Activated gamma-delta T cell treated with Interleukin-2 at 50 U/mL for 16 hours (primary cell): ENCODE results near the gene DGKB.

Experiments used
- DNase-seq: peaks from one replicate; pipeline ENCODE4 v3.0.0-alpha.2; 2020

Gene DGKB

DNA sequence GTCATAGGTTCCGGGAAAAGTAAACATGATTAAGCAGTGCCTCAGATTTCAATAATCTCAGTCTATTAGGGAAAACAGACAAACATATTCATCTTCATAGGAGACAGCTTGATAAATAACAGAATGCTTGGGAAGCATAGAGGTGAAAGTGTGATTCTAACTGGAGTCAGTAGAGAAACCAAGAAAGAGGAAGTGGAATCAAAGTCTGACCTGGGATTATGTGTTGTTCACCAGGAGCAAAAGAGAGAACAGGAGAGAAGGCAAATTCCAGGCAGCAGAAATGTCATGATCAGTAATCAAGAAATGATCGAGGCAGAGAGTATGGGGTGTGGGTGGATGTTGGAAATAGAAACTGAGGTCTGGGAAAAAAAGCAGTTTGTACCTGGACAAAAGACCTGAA is 43.7 kb downstream of the DGKB start:
- DNase-seq: no peak

DNA sequence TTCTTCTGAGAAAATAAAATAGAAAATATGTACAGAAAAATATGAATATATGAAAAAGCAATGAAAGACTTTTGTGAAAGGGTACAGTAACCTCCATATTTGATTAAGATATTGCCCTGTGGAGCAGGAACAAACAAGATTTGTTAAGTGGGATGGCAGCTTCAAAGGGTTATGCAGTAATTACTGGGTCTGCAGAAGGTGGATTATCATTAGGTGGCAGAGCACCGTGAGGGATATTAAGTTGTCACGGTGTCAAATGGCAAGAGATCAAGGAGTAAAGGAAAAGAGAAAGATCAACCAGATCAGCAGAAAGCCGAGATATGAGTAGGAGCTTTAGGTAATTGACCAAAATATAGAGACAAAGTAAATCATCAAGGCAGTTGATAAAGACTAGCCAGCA is 44.1 kb downstream of the DGKB start:
- no peak for DNase-seq

DNA sequence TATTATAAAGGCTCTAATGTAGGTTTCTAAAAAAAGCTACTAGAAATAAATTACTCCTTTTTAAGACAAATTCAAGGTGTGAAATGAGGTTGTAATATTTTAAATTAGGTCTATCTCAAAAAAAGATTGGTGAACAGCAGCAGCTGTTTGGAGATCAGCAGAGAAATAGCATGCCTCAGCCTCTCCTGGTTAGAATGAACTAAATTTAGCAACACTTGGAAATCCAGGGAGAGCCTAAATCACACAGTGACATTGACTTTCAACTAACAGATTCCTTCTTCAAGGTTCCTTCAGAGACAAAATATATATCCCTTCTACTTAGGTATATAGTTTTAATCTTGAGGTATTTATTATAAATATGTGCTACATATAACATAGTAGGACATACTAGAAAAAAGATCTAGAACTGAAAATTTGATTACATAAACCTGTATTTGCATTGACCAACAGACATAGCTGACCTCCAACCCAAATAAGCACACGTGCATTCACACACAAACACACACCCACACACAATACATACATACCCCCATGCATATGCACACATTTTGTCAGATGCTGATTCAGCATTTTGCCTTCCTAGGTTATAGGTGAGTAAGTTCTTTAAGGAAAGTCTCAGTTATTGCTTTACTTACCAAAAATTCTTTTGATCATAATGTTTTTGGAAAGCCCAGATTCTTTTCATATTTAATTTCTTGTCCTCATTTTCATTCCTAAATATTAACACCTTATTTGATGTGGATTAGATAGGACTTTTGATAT is 47.3 kb downstream of the DGKB start:
- DNase-seq: no peak

DNA sequence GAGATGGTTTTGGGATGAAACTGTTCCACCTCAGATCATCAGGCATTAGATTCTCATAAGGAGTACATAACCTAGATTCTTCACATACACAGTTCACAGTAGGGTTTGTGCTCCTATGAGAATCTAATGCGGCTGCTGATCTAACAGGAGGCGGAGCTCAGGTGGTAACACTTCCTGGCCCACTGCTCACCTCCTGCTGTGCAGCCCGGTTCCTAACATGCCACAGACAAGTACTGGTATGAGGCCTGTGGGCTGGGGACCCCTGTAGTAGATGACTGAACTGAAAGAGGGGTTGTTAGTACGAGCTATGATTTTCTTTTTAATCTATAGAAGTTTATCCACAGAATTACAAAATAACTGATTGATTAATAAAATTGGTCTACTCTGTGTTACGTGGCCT is 48.1 kb downstream of the DGKB start:
- DNase-seq: no peak

DNA sequence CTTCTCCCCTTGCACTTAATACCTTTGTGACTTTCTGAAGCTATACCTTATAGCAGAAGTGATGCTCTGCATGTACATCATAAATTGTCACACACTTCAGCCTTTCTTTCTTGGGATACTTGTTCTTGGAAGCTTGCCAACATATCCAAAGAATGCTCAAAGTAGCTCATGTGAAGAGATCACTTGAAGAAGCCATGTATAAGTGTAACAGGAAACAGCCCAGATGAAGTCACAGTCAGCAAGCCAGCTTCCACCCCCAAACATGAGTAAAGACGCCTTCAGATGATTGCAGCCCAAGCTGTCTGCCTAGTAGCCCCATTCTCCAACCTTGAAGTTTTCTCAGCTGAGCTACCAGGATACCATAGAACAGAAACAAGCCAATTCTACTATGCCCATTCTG is 50.9 kb downstream of the DGKB start:
- no peak for DNase-seq

DNA sequence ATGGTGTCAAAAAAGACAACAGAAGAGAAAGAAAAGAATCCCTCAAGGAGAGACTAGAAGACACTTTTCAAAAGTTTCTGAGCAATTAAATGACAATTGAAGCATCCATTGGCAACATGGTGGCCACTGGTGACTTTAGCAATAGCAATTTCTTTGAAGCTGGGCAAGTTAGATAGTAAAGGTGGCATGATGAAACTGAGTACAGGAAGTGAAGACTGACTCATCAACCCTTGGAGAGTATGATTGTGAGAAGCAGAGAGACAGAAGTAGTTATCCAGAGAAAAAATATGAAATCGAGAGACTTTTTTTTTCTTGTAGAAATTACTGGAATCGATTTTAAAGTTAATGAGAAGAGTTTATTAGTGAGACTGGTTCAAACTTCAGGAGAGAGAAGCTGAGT is 52.5 kb downstream of the DGKB start:
- DNase-seq: no peak

DNA sequence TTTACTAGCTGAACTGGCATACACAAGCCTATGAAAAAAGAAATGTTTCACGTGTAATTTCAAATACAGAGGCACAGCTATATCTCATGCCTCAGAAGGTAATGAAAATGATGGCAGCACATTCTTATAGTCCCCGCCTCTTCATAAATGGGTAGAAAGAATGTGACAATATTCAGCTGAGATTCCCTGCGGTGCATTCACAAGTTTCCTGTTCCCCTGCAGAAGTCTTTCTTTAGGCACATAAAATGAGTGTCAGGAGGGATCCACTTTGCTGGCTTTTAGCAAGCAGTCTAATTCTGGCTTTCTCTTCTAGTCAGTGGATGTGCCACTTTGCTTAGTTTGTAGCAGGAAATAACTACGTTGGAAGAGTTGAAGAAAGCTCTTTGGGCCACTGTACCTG is 56.1 kb downstream of the DGKB start:
- DNase-seq: no peak

DNA sequence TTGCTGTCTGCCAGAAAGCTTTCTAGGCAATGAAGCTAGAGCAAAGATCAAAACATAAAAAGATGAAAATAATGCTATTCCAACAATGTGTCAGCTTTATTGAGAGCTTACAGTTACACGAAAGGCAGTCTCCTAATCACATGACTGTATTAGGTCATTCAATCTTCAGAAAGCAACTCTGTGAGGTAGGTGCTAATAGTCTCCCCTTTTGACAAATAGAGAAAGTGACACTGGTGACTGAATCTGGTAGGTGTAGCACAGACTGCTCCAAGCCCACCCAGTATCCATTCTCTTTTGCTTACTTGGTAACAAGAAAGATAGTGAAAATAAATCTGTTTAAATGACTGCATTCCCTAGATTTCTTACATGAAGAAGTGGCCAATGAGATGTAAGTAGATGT is 58.8 kb downstream of the DGKB start:
- no peak for DNase-seq

DNA sequence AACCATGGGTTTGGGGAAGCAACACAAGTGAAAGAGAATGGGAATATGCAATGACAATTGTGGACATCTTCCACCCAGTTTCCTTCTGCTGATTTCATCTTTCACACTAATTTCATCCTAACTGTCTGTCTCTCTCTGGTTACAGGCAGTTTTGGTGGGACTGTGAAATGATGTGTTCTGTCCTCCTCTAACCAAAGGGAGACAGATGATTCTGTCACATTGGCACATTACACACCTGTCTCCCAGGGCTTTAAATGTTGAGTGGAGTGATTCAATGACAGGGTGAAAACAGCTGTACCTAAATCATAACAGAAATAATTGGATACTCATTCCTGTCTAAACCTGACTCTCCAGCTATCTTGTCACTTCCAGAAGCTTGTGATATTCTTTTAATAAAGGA is 60.0 kb downstream of the DGKB start:
- no peak for DNase-seq

DNA sequence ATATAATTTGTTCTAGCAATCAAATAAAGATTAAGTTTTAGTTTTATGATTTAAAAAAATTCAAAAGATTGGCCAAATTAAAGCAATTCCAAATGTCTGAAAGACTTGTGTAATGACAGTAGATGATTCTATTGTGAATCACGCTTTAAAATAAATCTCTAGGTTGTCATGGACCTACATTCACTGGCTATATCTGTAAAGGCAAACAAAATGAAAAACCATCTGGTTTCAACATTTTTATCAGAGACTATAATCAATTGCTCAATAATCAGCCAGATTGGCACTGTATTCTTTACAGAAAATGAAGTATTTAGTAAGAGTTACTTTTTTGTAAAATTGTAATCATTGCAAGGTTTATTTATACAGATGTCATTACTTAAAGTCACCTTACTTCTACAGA is 60.7 kb downstream of the DGKB start:
- no peak for DNase-seq

DNA sequence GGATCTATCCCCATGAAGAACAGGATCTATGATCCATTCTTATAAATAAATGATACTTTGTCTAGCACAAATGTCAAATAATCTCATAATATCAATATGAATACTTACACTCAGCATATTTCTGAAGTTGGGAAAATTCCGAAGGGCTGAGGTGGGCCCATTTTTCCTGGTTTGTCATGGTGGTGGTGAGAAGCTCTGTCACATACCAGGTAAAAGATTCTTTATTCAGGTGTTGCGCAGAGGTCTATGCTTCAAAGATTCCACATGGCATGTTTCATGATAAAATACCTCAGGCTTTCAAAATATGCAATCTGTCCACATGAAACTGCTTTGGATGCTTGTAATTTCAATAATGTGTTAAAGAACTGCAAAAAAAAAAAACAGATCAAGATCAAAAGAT is 61.5 kb downstream of the DGKB start:
- no peak for DNase-seq

DNA sequence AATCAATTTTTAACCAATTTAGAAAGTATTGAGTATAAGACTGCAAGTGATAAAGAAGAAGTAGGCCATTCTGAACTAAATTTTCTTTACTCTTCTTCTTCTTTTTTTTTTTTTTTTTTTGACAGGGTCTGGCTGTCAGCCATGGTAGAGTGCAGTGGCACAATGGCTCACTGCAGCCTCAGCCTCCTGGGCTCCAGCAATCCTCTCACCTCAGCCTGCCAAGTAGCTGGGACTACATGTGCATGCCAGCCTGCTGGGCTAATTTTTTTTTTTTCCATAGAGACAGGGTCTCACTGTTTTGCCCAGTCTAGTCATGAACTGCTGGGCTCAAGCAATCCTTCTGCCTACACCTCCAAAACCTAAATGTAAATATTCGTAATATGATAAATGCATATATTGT is 63.2 kb downstream of the DGKB start:
- no peak for DNase-seq

DNA sequence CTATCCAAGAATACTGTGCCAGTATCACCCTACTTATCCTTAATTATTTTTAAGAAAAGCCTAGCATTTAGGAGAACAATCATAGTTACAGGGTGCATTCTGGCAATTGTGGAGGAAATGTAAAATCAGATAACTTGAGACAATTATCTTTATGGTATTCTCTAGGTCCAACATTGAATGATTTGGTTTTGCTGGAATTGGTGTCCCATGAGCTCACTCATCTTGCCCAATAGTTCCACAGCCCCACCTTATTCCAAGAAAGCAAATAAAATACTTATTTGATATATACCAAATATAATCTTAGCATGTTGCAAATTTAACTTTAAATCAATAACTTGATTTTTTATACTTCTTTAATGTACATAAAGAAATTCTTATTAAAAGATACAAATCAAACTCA is 65.3 kb downstream of the DGKB start:
- no peak for DNase-seq

DNA sequence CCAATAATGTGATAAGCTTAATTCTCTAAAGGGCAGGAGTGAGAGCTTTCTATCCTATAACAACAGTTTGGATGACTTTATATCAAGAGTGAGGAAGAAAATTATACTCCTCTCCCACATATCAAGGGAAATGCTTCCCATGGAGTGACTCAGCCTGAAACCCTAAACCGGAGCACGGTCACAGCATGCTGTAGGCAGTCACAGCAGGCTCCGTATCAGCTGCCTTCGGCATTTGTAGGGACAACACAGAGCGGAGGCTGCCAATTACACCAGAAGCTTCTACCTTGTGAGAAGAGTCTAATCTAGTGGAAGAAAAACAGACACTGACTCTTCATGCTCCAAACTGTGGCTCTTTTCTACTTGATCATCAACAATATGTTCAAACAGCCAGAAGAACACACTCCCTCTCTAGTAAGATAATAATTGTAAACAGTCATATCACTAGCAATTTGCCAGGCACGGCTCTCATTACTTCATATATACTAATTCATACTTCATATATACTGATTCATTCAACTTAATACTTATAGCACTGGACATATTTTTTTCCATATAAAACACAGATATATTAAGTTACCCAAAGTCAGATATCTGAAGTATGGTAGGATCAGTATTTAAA is 65.9 kb downstream of the DGKB start:
- DNase-seq: no peak

DNA sequence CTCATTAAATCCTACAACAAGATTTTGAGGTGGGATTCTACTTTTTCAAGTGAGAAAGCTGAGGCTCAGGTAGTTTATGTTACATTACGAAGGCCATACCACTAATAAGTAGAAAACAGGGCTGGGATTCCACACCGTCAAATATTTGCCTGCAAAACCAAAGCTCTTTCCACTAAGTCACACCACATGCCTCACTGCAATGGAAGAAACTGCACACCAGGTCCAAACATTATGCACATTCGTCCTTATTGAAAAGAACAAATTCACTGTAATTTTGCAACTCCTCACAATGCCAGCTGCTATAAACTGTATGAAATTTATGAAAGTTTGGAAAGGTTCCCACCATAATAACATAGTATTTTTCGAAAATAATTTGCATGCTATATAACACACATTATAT is 66.5 kb downstream of the DGKB start:
- DNase-seq: no peak

DNA sequence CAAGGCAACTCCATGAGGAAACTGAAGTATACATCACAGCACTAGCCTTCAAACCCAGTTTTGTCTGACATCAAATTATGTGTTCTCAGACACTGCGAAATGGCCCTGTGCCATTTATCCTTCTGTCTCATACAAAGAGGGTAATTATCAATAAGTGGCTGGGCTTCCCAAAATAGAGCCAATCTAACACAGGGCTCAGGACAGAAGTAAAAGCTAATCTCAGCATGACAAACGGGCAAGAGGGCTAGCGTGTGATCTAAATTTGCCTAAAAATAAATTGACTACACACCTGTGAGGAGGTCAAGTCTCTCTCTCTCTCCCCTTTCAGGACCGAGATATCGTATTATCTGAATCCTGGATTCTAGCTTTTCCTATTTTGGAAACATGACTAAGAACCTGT is 67.2 kb downstream of the DGKB start:
- no peak for DNase-seq

DNA sequence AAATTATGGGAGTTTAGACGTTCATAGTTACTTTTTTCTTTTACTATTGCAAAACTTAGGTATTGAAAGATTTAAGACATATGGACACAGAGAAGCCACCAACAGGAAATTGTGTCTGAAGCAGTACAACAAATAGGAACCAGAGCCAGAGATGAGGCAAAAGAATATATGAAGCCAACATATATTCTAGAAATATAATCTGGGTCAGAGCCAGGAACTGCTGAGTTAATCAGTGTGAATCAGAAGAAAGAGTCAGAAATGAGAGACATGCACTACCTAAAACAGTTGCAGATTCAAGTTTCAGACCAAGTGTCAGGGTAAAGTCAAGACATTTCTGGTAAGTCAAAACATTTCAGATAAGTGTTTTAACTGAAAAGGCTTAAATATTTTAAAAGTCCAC is 67.7 kb downstream of the DGKB start:
- no peak for DNase-seq

DNA sequence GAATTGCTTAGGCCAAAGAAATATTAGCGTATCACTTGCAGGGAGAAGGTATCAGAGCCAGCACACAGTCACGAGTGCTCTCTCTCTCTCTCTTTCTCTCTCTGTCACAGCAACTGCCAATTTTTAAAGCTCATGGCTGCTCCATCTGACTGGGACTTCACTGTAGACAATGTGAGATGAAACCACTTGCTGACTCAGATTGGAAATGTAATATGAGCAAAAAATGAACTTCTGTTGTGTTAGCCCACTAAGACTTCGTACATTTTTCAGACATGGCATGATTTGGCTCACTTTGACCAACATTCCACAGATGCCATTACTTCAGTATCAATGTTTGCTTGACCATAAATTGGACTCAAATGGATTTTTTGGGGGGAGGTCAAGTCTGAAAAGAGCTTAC is 68.1 kb downstream of the DGKB start:
- DNase-seq: no peak

DNA sequence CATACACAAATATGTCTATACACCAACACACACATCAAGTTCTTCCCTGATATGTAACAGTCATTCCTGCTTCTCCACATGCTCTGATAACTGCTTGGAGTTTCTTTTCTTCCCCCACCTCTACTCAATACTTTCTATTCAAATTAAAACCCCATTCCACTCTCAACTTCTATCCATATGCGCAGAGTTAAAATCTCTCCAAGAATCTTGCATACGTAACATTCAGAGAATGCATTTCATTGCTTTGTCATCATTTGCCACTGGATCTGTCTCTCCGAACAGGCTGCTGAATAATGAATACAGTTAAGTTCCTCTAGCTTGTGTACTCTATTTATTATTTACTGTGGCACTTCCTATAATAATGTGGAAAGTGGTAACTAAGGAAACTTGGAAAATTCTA is 68.8 kb downstream of the DGKB start:
- no peak for DNase-seq

DNA sequence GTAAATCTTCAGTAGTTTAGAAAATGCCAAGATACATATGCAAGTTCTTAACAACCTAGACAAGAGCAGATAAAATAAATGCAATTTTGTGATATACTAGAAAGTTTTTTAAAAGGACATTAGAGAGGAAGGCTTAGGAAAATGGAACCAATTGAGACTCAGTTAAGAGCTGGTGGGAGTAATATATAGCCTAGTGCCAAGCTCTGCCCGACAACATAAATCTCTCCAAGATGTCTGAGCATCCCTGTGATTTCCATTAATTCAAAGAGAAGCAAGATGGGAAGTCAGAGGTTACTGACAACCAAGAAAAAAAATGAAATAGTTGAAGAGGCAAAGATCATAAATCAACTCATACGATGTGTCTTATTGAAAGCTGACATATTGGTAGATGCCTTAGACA is 74.5 kb downstream of the DGKB start:
- no peak for DNase-seq

DNA sequence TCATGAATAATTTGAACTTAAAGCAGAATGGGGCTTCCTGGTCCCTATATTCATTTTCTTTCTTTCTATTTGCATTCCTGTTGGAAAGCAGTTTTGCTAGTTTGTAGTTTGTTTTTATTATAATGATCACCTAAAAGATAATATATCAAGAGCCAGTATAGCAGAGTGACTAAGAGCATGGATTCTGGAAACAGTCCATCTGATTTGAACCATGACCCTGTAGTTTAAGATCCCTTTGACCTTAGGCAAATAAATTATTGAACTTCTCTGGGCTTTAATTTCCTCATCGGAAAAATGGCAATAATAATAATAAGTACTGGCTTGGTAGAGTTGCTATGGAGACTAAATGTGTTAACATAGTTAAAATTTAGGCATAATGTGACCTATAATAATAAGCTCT is 76.1 kb downstream of the DGKB start:
- DNase-seq: no peak

DNA sequence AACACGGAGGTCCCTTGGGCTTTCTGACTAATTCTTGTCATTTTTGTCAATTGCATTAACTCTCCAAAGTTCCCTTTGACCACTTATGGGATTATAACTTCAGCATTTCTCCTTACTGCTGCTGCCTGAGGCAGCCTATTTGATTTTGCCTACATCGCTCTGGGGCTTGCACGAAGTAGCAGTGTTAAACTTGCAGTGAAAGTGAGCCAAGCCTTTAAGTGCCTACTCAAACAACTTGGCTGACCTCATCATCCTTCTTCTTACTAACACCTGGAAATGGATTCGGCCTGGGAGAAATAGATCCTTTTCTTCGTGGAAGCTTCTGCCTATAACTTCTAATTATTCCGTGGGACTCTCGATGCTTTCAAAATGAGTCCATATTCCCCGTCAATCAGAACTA is 76.6 kb downstream of the DGKB start:
- DNase-seq: no peak

DNA sequence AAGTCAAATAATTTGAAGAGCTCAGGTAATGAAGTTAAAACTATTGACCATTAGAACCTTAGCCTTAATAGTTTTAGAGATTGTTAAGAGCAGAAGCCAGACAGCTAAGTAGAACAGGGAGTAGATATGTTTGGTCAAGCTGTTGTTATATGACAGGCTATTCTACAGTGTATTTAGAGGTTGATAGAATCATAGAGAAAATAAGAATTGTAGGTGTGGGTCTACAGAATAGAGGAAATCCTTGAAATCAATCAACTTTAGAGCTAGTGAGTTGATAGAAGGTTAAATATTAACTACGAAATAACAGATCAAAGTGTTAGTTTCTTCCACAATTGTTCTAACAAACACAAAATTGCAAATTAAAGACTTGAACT is 80.1 kb downstream of the DGKB start:
- no peak for DNase-seq

DNA sequence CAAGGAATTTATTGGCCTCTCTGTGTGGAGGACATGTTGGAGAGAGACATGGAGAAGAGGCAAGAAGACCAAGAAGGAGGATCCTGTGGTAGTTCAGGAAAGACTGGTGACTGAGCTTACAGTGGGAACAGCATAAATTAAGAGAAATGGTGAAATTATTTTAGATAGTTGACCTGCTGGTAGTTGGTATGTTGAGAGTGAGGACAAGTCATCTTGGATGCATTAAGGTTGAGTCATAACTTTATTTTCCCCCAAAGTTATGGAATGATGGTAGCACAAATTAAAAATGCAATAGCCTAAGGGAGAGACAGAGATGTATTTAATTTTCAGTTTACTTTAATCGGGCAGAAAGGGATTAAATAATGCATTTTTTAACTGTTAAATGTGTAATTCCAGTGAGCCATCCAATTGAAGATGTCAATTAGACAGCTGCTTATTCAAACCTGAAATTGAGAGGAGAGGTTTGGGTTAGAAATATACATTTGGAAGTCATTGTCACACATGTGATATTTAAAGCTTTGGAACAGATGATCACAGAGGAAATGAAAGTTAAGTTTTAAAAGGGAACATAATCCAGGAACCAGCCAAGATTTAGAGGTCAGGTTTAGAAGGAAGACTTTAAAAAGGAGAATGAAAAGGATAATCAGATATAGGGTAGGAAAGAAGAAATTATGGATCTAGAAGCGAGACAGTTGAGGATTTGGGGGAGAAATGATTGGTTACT is 80.6 kb downstream of the DGKB start:
- DNase-seq: no peak

DNA sequence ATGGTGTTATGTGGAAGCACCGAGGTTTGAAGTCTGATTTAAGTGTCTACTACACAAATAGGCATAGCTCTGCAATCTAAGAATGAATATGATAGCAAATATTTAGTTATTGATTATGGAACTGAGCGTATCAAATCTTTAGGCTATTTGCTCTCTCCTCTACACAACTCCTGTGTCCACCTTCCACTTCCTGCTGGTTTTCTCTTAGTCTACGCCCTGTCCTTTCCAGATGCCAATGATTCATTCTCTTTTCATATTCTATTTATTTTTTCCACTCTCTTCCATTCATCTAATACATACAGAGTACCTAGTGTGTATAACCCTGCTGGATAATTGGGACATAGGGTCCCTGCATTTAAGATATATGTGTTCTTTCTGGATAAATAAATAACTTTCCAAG is 83.7 kb downstream of the DGKB start:
- no peak for DNase-seq
